Testis (tissue), 2 donors: ENCODE measurements around the gene MID1IP1.

Source experiments
- POLR2A ChIP-seq: fragments of 450-650 bp; IDR thresholded peaks from one replicate; pipeline ENCODE4 v1.6.1; 2017; ENCODE audit warnings: antibody characterized with exemption, mild to moderate bottlenecking, moderate library complexity
- TF ChIP-seq, protein P1 (sequence below), 3 experiments: fragments of 450-650 bp in 2 of 3; fragments of 200-600 bp in 1 of 3; sonication (generic) in 1 of 3; IDR thresholded peaks; one replicate each; pipeline ENCODE4 v1.5.1; 2016 to 2019; ENCODE audit warnings: antibody characterized with exemption in 3 of 3, mild to moderate bottlenecking in 2 of 3, moderate library complexity in 1 of 3

DNA sequence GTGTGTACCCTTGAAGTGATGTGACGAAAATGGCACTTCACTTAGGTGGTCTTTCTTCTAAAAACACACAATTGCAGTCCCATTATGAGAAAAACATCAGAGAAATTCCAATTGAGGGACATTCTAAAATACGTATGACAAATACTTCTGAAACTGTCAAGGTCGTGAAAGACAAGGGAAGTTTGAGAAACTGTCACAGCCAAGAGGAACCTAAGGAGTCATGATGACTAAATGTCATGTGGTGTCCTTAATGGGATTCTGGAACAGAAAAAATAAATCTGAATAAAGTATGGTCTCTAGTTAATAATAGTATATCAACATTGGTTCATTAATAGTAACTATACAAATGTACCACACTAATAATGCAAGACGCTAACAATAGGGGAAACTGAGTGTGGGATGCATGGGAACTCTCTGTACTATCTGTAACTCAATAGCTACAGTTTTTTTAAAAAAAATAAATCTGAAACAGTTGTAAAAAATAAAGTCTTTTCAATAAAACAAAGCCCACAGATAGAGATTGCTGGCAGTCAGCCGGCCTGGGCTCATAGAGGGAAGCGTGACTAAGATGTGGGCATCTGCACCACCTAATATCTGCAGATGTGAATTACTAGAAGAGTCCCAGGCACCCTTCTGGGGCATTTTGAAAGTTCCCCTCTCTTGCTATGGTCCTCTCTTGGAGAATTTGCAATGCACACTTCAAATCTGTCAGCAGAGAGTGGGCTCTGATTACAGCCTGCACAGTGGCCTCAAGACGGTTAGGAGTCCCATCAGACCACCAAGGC, 47.6 kb downstream of the MID1IP1 start:
- TF ChIP-seq, protein P1, sequence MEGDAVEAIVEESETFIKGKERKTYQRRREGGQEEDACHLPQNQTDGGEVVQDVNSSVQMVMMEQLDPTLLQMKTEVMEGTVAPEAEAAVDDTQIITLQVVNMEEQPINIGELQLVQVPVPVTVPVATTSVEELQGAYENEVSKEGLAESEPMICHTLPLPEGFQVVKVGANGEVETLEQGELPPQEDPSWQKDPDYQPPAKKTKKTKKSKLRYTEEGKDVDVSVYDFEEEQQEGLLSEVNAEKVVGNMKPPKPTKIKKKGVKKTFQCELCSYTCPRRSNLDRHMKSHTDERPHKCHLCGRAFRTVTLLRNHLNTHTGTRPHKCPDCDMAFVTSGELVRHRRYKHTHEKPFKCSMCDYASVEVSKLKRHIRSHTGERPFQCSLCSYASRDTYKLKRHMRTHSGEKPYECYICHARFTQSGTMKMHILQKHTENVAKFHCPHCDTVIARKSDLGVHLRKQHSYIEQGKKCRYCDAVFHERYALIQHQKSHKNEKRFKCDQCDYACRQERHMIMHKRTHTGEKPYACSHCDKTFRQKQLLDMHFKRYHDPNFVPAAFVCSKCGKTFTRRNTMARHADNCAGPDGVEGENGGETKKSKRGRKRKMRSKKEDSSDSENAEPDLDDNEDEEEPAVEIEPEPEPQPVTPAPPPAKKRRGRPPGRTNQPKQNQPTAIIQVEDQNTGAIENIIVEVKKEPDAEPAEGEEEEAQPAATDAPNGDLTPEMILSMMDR (IDR thresholded peaks at IDR 0.05), result no peak
- no peak for TF ChIP-seq POLR2A
